NCI-H1930 (cell line): ENCODE results near the gene RSAD2.
A peak's percentile ranks its signal among the peaks of the same experiment; 100 is the strongest.

ENCODE experiments used
- DNase-seq, 2 experiments: peaks; one replicate each; lab custom pipeline; 2025; lab: John Stamatoyannopoulos, UW

Gene RSAD2

DNA sequence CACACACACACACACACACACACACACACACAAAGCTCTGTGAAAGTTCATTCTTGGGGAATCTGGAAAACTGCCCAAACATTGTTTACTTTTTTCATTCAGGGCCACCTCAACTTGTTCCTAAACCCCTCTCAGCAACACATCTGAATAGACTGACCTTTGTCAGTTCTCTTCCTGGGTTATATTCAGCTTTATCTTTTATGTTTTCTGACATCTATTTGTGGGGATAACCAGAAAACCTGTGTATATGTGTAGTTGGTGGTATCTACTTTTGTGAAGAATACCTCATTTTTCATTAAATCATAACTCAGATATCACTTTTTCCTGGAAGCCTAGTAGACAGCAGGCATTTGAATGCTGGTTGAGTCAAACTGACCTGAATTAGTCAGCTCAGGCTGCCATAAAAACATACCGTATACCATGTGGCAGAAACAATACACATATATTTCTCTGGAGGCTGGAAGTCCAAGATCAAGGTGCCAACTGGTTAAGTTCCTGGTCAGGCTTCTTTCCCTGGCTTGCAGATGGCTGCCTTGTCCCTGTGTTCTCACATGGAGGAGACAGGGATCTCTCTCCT is 28.7 kb downstream of the RSAD2 start:
- DNase-seq: no peak

DNA sequence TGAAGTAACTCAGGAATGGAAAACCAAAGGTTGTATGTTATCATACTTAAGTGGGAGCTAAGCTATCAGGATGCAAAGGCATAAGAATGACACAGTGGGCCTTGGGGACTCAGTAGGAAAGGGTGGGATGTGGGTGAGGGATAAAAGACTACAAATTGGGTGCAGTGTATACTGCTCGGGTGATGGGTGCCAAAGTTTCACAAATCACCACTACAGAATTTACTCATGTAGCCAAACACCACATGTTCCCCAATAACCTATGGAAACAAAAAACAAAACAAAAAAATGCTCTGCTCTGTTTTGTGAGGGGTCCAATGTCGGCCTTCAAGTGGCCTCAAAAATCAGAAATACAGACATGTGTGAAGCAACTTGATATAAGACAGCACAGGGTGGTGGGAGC is 30.7 kb downstream of the RSAD2 start:
- no peak for DNase-seq

DNA sequence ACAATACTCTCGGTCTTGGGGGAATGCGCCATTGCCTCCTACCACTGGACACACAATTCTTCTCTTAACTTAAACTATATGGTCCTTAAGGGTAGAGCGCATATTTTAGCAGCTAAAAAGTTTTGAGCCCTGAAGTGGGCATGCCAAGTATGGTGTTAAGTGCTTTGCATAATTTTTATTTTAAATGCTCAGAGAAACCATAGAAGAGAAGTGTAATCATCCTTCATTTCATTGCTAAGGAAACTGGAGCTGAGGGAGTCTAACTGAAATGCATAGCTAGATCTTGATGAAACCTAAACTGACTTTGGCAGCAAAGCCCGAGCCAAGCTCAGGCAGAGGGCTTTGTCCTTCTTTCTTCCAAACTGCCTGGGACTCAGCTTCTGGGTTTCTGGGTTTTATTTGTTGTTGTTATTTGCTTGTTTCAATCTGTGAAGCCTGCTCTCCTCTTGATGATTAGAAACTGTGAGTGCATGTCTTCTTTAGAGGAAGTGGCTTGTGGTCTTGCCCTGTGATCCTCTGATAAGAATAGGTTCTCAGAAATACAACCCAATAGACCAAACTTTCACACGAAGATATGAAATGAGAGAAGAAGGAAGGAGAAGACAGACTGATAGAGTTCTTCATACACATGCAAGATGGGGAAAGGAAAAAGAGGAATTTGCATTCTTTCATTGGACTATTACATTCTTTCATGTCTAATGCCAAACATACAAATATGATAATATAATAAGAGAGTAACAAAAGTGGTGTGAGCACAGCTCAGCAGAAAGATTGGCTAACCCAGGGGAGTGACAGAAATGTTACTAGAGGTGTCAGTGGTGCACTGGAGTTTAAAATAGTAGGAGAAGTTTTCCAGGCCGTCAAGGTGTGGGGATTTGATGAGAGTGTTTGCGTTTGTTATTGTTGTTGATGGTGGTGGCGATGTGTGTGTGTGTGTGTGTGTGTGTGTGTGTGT is 32.1 kb downstream of the RSAD2 start:
- DNase-seq: no peak

DNA sequence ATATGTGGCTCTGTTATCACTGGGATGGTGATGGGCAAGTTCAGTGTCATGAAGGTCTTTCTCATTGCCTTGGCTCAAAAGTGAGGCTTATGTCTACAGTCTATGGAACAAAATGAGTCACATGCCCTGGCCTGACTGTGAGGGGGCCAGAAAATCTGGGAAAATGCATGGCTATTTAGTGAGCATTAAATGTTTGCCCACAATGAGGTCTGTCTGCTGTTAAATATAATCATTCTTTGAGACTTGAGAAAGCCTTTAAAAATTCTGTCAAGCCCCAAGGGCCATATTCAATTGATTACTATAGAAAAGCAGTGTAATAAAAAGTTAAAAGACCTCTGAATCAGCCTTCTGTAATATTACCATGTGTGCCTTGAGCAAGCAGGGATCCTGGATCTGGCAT is 34.1 kb downstream of the RSAD2 start:
- DNase-seq: no peak

DNA sequence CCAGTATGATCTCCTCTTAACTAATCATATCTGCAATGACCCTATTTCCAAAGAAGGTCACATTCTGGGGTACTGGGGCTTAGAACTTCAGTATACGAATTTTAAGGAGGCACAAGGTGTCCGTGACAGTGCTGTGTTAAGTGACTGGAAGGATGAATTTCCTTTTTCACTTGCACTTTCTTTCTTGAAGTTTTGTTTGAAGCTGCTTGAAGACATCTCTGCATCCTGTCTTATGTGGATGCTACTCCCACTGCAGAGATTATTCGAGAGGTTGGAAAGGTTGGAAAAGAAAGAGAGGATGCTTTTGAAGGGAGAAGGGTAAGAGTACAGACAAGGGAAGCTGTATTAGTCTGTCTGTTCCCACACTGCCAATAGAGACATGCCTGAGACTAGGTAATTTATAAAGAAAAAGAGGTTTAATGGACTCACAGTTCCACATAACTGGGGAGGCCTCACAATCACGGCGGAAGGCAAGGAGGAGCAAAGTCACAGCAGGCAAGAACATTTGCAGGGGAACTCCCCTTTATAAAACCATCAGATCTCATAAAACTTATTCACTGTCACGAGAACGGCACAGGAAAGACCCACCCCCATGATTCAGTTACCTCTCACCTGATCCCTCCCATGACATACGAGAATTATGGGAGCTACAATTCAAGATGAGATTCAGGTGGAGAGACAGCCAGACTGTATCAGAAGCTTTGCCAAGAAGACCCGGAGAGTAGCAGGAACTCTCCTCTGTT is 36.0 kb downstream of the RSAD2 start:
- DNase-seq: no peak

DNA sequence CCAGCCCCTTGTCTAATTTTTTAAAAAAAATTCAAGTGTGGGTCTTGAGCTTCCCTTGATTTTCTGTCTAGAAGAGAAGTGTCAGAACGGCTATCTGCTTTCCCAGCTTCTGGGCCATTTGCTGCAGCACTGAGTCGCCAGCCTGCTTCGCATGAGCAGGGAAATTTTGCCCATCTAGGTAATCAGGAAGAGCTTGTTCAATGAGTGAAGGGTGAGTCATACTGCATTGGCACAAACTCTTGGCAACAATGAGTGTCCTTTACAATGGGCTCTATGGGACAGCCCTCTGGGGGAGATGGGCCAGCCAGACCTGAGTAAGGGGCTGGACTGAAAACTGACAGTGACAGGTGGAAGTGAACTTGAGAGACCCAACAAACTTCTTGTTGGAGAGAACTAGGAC is 37.3 kb downstream of the RSAD2 start:
- no peak for DNase-seq

DNA sequence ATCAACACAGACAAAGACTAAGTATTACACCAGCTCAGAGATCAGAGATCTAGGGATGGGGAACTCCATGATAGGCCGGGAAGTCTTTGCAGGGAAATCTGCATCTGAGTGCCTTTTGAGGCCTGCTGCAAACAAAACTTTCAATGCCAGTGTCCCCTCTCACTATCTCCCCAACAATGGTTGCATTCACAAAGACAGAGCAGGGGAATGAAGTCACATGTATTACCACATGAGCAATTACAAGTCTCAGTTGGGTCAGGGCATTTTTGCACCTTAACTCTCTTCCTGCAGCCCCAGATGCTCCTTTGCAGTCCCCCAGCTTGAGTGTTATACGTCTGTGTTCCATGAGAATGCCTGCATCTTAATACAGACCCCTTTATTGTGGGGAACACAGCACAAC is 37.8 kb downstream of the RSAD2 start:
- DNase-seq: no peak

DNA sequence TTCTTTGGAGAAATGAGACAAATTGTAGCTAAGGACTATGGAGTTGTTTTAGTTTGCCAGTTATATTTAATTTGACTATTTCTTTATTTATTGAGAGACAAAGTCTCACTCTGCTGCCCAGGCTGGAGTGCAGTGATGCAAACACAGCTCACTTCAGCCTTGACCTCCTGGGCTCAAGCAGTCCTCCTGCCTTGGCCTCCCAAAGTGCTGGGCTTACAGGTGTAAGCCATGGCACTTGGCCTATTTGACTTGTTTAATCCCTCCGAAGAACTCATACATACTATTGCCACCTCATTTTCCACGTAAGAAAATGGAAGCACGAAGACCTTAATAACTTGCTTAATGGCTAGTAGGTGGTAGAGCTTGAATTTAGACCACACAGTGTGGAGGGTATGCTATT is 38.6 kb downstream of the RSAD2 start:
- no peak for DNase-seq

DNA sequence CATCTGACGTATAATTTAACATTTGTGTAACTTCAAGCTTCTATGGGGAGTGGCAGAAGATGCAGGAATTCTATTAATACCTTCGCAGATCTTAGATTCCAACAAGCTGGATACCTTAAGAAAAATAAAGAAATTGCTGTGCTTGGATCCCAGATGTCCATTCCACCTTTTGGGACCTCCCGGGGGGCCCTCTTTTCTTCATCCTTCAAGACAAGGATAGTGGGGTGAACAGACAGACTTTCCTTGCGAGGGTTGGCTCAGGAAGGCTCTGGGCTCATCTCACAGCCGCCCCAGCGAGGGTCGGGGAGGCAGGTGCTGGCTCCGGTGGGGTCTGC is 39.1 kb downstream of the RSAD2 start:
- no peak for DNase-seq

DNA sequence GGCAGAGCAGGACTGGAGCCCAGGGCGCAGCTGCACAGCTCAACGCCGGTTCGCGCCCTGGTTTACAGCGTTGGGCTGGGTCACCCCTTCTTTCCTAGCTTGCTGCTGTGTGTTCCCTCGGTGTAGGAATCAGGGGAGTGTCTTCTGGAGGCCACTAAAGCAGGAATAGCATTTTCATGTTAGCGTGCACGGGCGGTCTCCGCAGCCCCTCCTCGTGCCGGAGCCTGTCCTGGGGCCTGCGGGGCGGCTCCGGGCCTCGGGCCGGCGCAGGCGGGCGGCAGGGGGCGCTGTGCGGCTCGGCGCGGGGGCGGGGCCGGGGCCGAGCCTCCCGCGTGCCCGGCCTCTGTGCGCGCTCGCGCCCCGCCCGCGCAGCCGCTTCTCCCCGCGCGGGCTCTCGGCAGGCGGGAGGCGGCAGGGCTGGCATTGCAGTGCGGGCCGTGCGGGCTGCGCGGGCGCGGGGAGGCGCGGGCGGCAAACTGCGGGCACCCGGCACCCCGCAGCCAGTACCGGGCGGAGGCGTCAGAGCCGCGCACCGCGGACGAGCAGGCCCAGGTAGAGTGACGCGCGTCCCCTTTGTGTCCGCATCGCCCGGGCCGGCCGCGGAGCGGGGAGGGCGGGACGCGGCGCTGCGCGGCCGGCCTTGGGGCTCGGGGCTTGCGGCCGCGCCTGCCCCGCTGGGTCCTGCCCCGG is 39.6 kb downstream of the RSAD2 start, which contains the start of gene RNF144A:
RNF144A (plus strand) TSS at position 342 of the 690 bp plus-strand sequence. CDS start 79,515 bp downstream, outside the sequence.
- peak; percentile 15 to 72 for DNase-seq

DNA sequence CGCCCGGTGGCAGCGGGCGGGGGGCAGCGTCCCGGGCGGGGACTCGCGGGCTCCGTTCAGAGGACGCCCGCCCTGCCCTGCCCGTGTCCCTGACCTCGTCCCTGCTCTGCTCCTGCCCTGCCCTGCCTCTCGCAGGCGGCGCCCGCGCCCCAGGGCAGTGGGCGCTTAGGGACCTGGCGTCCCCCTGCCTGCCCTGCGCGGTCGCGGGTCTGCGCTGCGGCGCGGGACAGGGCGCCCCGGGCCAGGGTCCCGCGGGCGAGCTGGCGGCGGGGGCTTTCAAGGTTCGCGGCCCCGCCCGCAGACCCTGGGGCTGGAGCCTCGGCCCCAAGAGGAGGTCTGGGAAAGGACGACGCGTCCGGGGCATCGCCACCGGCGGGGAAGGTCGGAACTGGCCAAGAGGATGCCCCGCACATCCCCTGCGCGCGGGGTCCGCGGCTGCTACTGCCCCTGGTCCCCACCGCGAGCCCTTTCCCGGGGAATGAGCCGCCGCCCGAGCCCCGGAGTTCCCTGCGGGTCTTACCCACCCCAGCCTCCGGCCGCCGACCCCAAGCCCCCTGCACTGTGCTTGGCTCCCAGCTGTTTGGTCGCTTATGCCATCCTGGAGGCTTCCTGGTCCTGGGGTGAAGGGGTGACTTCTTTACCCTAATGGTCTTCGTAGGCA is 40.3 kb downstream of the RSAD2 start:
- DNase-seq: no peak

DNA sequence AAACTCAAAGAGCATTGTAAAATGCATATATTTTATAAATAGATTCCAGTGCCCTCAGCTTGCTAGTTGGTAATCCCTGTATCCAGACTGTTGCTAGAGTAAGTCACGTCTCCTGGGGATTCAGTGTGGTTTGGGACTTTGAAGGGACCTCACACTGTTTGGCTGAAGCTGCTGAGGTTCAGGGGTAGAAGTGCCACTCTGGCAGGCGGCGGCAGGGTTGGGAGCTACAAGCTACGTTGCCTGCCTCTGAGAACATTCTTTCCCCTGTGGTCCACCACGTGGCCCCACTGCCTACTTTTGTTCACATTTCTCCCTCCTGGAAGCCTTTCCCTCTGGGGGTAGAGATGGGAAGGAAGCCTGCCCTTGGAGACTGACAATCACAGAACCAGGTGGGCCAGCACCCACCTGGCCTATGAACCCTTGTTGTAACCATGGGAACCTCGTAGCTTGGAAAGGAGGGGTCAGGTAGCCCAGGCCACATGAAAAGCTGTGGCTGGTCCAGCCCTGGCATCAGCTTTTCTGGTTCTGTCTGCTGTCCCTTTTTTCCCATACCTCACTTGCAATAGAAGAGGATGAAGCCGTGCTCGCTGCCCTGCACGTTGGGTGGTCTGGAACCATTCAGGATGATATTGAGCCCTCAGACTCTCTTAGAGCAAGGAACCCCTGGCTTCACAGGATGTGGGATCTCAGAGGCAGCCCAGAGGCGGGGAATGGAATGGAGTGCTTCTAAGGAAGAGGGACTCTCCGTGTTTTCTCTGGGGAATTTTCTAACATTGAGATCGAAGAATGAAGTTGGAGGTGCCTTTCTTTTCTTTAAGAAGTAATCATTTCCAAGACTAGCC is 42.5 kb downstream of the RSAD2 start:
- DNase-seq: no peak

DNA sequence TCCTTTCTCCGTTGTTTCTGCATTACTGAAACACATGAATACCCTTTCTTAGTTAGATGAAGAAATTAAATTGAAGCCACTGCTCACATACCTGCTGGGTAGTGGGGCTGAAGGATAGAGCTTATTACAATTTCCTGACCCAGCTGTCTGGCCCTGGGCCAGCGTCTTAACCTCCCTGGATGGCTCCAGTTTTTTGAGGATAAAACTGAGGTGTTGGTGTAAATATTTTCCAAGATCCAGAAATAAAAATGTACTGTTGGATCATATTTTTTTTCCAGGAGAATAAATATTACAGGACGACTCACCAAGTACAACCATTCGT is 43.1 kb downstream of the RSAD2 start:
- DNase-seq: no peak

DNA sequence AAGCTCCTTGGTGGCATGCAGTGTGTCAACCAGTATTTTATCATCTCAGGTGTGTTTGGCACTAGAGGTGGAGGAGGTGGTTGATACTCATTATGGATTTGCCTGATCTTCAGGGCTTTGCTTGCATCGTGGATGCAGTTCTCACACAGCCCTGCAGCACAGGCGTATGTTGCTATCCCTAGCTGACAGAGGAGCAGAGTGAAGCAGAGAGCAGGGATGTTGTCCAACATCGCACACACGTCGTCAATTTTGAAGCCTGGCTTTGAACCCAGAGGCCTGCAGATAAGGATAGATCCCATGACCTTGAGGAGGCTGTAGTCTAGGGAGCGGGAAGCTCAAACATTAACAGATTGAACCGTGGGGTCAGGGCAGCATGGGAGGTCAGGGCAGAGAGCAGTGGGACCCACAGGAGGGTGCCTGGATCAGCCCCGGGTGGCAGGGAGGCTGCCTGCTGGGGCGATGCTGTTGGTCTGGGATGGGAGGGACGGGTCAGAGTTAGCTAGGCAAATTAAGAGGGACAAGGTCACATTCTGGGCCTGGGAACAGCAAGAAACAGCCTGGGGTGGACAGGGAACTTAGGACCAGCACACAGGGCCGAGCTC is 43.8 kb downstream of the RSAD2 start:
- DNase-seq: no peak

DNA sequence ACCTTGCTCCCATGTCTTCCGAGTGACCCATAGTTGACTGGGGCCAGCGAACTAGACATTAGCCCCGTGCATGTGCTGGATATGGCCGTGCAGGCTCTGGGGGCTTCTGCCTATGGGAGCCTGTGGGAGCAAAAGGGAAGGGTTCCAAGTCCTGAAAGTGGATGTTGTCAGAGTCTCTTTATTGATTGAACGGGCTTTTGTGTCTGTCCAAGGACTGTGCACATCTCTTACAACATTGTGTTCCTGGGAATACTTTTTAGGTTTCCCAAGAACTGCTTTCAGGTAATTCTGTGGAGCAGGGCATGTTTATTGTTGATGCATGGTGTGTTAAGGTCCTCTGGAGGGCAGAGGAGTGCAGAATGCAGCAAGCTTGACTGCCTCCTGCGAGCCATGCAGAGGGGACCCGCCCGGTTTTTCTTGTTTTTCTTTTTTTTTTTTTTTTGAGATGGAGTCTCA is 44.7 kb downstream of the RSAD2 start:
- no peak for DNase-seq

DNA sequence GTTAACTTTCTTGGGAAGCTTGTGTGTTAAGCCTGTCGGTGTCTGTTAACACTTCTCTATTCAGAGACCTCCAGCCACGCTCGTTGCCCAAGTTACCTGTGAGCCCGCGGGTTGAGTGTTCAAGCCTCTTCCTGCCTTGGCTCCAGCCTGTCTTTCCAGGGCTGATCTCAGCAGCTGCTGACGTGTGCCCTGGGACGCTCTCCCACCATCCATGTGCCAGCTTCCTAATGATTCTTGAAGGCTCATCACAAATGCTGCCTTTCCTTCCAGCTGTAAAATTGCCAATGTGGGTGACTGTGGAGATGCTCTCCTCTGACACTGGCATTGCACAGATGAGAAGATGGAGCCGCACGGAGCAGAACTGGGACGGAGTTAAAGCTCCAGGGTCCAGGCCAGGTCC is 45.7 kb downstream of the RSAD2 start:
- no peak for DNase-seq

DNA sequence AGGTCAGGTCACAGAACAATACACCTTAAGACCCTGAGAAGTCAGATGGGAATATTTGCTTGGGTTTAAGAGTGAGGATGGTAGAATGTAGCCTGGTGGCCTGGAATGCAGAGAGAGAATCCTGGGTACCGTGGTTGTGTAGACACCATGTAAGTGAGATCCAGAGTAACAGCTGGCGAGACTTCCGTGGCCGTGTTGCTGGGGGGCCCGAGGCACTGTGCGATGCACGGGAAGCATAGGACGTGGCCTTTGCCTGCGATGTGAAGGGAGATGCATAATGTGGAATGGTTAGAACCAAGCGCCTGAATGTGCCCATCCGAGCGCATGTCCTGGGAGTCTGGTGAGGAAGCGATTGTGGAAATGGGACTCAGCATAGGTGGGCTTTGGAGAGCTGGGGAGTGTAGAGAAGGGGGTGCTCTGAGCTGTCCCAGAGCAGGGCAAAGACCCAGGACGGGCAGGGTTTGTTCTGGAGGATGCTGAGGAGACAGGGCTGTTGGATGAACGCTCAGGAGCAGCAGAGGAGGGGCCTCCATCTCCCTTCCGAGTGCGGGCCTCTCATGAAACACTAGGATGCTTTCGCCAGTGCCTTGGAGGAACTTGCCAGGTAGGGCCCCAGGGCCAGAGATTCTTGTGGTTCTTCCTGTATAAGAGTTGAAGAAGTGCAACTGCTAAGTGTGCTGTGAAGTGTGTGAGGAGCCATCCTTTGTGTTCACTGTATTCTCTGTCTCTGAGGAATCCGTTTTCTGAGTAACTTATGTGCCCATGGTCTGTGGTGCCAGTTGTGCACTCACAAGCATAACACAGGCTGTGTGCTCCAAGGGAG is 46.7 kb downstream of the RSAD2 start:
- no peak for DNase-seq

DNA sequence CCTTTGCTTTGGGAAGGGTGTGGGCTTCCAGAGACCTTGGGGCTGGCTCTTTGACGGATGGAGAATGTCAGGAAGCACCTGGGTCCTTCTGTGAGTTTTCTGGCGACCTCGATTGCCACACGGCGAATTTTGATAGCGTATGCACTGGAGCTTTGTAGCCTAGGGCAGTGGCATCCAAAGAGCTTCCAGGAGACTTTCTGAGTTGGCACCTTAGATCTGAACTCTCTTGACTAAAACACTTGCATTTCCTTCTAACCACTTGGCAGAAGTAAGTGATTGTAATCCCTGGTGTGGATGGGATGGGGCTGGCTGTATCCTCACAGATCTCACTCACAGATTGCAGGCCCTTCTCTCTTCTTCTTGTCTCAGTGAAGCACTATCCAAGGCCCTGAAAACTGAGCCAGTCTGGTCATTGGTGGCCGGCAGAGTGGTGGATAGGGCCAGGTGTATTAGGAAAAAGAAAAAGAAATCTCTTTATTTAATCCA is 47.4 kb downstream of the RSAD2 start:
- DNase-seq: no peak

DNA sequence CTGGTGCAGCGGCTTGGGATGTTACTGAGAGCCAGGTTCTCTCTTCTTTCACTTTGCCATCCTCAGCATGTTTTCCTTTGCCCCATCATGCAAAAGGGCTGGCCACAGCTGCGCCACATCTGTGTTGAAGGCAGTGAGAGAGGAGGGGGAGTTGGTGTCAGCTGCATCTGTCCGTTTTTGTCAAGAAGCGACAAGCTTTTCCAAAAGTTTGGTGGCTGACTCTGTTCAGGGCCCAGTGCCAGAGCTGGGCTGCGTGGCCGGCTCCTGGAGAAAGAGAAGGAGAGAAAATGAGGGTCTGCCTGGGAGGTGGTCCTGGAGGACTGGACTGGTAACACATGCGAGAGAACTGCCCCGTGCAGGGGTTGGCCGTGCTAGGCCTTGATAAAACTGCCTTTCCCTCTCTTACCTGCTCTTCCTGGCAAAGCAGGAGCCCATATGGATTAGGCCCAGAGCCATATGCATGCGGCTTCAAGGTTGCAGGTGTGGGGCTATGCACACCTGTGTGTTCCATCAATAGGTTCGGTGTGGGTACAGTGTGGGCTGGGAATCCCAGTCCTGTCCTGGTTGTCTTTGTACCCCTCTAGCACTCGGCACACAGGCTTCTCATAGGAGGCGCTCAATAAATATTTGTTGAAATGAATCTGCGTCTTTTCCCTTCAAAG is 48.6 kb downstream of the RSAD2 start:
- DNase-seq: no peak
